GM19025 (cell line): ENCODE data around the gene LSM11.

Experiments used
- ATAC-seq: cut with Tn5 transposase; IDR thresholded peaks from one replicate; pipeline ENCODE4 v1.9.1; 2021; ENCODE audit warnings: mild to moderate bottlenecking, low read depth, moderate library complexity; ENCODE audit not compliant: unreplicated experiment

Gene LSM11

DNA sequence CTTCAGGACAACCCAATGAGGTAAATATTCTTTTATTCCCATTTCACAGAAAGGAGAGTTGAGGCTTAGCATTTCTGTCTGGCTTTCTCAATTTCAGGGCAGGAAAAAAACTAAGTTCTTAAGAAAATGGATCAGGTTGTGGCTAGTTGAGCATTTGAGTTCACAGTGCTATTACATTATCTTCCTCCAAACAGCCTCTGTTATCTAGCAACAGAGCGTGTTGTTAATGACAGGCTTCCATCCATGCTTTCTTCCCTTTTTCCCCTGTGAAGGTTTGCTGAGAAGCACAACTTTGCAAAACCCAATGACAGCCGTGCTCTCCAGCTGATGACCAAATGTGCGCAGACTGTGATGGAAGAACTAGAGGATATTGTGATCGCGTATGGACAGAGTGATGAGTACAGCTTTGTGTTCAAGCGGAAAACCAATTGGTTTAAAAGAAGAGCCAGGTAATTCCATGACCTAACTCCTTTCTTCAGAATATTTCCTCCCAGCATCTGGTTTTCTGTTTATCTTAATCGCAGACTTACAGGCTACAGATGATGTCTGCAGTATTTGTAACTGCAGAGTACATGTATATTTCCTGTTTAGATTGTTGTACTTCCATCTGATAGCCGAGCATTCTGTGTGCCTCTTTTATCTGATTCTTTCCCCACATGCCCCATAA lies 10.8 kb upstream of the LSM11 start:
- no peak for ATAC-seq

DNA sequence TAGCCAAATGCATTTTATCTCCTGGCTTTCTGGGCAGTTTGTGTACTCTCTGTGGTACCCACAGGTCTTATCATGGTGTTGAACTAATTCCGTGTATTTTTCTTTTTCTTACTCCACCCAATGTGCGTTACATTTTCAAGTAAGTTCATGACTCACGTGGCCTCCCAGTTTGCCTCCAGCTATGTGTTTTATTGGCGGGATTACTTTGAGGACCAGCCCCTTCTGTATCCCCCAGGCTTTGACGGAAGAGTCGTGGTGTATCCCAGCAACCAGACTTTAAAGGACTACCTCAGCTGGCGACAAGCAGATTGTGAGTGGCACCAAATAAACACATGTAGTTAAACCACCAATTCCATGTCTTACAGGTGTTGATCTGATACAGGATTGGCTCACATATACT lies 9.1 kb upstream of the LSM11 start:
- ATAC-seq: no peak

DNA sequence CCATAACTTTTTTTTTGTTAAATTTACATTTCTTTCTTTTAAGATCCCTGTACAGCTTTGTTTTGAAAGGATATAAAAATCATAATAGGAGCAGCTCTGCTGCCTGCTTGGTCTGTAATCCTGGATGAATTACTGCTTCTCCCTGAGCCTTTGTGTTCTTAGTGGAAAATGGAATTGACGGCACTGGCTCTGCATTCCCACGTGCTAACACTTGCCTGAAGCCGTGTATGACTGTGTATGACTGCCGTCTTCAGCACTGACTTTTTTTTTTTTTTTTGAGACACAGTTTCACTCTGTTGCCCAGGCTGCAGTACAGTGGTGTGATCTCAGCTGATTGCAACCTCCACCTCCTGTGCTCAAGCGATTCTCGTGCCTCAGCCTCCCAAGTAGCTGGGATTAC lies 7.5 kb upstream of the LSM11 start:
- no peak for ATAC-seq

DNA sequence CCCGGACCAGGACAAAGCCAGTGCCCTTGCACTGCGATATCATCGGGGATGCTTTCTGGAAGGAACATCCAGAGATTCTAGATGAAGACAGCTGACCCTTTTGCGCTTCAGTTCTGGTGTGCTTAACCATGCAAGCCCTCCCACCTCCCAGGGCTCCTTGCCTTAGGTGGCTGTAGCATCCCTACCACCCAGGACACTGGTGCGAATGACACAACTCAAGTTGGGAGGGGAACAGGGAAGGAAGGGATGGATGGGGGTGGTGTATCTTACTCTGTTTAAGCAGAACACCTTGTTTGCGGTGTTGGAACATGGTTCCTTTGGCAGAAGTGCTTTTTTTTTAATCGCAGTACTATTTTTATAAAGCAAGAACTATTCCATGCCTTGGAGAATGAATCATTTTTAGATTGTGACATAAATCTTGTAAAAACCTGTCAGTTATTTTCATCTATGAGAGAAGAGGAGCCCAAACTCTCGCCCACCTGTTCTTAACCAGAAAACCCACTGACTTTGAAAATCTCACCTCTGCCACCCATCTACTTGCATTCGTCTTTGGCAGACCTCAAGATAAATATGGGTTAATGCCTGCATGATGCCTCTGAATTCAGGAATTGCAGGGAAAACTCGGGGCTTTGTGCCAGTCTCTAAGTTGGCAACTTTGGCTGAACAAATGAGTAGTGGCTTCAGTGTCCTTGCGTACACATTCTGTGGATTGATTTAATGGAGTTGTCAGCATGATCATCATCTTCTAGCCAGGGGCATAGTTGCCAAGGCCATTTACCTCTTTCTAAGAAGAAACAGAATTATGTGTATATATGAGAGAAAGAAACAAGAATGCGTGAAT lies 3.9 kb upstream of the LSM11 start:
- no peak for ATAC-seq

DNA sequence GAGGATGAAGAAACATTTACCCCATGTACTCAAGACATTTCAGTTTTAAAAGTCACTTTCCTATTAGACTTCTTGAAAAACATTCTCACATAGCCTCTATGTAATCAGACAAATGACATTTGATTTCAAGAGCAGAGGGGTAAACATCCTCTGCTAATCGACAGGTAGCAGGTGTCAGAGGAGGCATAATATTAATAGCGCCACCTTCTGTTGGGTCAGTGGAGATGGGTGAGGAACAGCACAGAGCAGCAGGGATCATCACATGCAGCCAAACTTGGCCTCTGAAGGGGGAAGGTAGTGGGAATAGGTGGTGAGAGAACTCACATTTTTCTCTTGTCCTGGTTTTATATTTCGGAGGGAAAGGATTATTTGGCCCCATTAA lies 3.3 kb upstream of the LSM11 start:
- no peak for ATAC-seq

DNA sequence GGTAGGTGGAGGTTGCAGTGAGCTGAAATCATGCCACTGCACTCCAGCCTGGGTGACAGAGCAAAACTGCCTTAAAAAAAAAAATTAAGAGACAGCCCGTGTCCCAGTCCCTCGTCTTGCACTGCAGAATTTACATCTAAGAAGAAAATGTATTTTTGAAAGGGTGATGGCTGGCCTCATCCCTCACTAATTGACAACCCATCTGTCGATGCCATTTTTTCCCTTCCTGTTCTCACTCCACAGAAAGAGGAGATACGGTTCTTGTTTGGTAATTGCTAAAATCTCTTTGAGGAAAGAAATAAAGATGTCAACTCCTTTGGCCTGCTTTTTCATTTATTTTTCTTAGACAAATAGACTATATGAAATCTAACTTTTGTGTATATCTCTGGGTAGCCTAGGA lies 2.4 kb upstream of the LSM11 start:
- ATAC-seq: no peak

DNA sequence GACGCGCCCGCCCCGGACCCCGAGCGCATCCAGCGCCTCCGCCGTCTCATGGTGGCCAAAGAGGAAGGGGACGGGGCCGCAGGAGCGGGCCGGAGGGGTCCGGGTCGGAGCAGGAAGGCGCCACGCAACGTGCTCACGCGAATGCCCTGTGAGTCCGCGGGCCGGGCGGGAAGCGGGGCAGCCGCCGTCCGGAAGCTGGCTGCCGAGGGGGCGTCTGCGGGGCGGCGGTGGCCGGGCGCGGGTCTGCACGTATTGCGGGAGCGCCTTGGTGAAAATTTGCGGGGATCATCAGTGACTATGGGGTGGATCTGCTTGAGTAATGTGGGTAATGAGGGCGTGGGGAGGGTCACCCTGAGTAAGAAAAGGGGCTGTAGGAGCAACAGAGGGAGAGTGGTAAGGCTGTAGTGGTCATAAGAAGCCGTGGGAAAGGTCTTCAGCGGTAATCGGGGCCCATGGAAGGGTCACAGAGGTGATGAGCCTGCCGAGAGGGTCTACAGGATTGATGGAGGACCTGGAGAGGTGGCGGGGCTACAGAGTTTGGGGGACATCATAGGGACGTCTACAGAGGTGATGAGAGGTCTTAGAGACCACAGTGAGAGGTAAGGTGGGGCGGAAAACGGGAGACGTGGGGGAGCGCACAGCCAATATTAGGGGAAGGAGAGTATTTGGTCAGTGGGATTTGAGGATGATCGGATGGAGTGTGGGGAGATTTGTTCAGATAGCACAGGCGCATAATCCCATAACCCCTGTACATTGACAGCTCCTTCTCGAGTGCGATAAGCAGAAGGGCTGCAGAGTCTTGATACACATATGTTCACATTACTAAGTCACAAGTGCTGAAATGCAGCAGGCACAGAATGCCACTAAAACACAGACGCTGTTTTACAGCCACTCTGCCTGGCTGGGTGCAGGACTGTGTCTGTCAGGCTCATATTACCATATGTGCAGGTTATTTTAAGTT lies 819 bp downstream of the LSM11 start:
- peak; percentile 27 for ATAC-seq

DNA sequence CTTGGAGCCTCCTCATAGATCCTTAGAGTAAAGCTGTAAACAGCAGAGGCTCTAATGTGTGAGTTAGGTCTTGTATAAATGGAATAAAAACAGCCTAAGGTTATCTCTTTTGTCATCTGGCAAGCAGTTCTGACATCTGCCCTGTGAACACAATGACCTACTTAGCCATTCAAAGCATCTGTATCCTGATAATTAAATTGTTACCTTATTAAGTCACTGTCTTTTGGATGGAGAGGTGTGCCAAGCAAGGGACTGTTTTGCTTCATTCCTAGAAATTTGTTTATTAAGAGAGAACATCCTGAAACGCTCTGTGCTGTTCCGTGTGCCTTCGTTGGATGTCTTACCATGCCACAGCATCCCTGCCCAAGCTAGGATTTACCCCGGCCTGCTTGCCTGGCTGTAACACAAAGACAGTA lies 1.5 kb downstream of the LSM11 start:
- no peak for ATAC-seq

DNA sequence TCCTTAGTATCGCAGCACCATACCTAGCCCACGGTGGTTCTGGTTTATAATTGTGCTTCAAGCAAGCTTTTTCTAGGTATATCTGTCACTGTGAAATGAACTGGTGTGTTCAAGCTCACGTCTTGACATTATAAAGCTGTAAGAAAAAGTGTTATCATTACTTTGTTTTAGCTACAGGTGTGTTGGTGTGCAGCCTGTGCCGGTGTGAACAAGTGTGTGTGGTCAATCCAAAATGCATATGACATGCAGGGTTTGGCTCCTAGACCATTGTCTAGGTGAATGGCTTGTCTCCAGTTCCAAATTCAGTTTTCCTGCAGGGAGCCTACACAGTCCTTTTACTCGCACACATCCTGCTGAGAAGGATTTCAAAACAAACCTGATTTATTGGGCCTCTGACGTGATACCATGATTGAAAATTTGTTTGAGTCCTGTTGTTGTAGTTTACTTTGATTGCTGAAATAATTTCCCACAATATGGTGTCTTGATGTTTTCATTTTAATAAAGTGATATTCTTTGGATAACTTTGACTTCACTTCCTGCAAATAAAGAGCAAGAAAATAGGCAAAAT lies 3.7 kb downstream of the LSM11 start:
- ATAC-seq: no peak

DNA sequence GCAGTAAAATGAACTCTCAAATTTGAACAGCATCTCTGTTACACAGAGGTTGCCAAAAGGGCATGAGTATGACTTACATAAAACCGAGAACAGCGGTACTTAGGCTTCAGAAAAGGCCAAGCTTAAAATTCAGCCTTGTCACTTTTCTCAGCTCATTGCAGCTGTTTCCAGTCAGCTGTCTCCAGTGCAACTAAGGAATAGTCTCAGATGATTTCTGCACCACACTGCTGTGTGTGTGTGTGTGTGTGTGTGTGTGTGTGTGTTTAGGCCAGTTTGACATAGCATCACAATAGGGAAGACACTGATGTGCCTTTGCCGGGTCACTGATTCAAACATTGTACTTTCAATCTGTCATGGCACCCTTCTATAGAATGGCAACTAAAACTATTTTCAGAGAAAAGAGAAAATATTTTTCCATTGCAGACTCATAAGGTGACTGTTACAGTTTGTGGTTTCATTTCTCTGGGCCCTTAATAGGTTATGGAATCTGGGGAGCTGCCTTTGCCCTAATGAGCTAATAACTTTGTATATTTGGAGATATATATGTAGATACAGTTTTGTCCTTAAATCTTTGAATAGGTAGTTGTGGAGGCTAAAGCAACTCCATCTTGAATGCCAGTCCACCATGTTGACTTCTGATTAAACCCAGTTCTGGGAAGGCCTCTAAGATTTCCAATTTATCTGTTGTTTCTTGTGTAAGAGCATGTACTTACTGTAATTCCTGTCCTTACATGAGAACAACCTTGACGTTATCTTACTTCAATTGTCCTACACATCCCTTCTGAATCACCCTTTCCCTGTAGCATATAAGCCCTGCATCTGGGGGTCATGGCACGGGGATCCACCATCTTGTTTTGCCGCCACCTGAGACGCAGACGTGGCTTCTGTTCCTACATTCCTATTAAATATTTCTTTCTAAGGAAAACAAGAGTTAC lies 4.5 kb downstream of the LSM11 start:
- no peak for ATAC-seq

DNA sequence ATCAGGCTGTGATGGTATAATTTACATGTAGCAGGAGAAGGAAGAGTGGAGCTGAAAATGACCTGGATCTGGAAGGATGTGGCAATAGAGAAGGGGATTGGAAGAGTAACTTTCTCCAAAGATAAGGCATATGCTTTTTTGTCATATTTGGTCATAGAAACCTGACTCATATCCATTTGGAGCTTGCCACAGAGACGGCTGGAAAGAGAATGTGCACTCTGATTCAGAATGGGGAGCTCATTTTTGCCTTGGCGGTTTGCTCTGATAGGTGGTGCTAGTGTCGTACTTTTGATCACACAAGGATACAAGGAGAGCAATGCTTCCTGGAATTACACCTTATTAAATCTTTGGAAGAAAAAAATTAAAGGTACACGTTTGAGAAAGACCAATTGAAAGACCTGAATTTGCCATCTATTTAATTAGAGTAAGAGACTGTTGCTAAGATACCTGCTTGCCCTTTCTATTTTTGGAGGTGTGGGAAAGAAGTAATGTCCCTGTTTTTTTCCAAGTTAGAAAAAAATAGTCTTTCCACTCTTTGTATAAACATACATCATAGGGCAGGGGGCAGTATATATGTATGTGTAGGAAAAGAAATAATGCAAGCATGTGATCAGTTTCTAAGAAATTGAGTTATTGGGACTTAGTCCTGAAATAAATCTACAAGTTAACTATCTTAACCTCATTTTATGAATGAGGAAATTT lies 5.4 kb downstream of the LSM11 start:
- no peak for ATAC-seq

DNA sequence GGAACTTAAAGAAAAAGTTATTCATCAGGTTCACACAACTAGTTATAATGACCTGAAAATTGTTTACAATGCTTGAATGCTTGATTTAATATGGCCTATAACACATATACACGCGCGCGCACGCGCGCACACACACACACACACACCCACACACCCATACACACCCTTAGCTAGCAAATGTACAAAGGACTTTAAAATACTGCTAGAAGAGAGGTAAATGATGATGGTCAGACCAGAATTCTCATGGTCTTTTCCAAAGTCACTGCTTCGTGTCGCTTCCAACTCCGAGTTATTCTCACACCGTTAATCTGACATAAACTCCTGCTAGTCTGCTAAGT lies 5.9 kb downstream of the LSM11 start:
- ATAC-seq: no peak

DNA sequence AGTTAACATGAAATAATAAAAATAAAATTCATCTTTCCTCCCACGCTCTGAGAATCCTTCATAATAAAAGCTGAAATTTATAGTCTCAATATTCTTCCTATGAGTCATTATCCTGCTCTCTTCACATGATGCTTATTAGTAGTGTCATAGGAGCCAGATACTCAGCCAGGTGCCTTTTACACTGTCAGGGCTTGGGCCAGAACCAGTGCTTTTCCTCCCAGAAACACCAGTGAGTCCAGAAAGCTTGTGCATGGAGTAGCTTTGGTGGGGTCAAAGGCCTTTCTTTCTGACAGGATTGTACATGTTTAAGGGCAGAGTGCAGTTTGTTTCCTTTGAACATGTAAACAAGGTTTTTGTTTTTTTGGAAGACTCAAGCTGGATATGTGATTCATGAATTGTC lies 6.8 kb downstream of the LSM11 start:
- no peak for ATAC-seq

DNA sequence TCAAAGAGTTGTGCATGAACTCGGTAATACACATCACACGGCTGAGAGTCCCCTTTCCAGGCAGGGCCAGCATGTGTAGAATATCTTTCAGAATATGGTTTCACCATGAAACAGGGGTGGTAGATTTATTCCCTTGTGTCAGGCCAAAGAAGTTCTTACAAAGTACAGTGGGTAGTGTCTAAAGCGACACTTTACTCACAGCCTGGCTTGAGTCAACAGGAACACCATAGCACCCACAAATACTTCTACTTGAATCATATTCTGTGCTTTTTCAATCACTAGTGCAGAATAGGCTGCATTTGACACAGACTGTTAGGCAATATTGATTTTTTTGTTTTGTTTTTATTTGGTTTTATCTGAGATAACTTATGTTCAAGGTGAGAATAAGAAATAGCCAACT lies 12.6 kb downstream of the LSM11 start:
- ATAC-seq: no peak

DNA sequence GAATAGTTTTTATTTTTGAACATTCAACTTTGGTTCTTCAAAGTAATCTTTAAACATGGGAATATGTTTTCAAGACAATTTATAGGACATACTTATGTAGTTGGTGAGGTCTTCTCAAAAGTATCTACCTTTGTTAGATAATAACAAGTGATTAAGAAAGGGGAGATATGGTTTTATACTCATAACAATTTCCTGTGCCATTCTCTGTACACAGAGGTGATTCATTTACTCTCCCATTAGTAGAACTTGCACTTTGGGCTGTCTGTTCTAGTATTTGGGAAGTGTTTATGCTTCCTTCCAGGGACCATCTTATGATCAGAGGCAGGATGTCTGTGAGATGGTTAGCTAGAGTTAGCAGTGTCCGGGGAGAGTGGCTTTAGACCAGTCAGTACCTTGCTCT lies 15.2 kb downstream of the LSM11 start:
- ATAC-seq: no peak

DNA sequence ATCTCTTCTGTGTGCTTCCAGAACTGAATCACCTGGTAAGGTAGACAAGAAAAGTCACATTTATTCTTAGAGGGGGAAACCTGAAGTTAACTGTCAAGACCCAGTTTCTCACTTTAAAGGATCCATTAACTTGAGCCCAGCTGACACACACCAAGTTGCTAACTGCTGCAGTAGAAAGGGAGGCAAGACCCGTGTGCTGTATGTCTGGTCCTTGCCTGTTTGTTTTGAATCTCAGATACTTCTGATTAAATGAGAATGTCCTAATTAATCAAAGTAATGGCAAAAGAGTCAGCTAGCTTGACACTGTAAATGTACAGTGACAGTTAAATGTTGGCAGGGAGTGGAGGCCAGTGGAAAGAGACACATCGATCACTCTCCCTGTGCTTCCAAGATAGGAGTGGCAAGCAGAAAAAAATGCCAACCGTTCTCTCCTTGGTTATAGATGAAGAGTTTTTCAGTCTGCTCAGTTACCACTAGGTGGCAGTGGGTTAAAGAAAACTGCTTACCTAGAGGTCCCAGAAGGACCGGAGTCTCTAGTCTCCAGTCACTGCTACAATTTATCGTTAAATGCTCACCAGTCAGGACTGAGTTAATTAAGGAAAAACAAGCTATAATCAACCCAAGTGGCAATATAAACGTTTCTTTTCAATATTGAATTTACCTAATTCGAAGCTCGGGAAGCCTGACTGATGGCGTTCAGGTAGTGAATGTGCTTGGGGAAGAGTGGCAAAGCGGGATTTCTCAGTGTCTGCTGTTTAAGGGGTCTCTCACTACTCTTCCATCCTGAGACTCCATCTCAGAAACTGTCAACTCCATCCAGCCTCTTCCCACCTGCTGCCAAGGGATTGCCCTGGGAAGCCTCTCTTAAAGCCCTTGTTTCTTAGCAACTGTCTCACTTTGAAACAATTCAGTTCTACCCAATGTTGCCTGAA lies 18.4 kb downstream of the LSM11 start:
- ATAC-seq: peak; percentile 82

DNA sequence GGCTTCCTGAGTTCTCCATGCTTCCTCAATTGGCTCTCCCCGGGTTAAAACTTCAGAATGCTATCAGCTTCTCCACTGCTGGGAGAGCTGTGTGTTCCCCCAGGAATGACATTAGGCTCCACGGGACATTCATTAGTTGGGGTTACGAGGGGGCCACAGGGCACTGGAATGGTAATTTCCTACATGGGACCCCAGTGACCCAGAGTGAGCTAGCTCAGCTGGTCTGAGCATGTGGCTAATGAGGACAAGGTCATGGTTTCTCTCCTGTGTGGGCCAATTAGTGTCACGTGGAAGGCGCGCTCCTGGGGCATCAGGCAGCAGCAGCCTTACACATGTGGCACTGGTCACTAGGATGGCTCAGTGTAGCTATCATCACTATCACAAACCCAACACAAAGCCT lies 21.0 kb downstream of the LSM11 start:
- no peak for ATAC-seq

DNA sequence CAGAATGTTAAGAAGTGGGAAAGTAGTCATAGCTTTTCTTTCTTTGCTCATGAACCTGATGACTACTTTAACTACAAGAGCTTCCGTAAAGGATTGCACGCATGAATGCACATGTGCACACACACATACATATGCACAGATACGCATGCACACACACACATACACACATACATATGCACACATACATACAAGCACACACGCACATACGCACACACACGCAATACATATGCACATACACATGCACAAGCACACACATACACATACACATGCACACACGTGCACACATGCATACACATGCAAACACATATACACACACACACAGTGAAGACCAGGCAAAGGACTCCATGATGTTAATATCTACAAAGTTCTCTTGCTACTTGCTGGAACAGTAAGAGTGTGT lies 22.9 kb downstream of the LSM11 start:
- ATAC-seq: no peak
